Tibial artery (tissue), 4 donors: ENCODE data around the gene ZNF750.

ENCODE experiments used
- DNase-seq, 2 donors: peaks; one replicate each; pipeline ENCODE4 v3.0.0-alpha.2; 2019
- H3K27ac ChIP-seq, 2 donors: fragments of 200-600 bp; sonication (generic) in 1 of 2; 1 replicate in 1 of 2; 2 replicates in 1 of 2; pipeline ENCODE4 v1.5.1; 2018 to 2019; ENCODE audit warnings: mild to moderate bottlenecking in 1 of 2
- H3K27me3 ChIP-seq, 2 donors: fragments of 200-600 bp; sonication (generic) in 1 of 2; one replicate each; pipeline versions ENCODE4 v1.5.1 to v1.6.0; 2016 to 2019
- H3K36me3 ChIP-seq, 3 donors: fragments of 200-600 bp; sonication (generic) in 2 of 3; one replicate each; pipeline ENCODE4 v1.5.1; 2016 to 2019; ENCODE audit warnings: mild to moderate bottlenecking in 2 of 3
- H3K4me1 ChIP-seq, 4 donors: fragments of 200-600 bp; sonication (generic) in 2 of 4; 1 replicate in 3 of 4; 2 replicates in 1 of 4; pipeline ENCODE4 v1.5.1; 2016 to 2019
- H3K4me3 ChIP-seq, 2 donors: fragments of 200-600 bp; sonication (generic) in 1 of 2; 1 replicate in 1 of 2; 2 replicates in 1 of 2; pipeline ENCODE4 v1.5.1; 2018 to 2019; ENCODE audit warnings: mild to moderate bottlenecking in 2 of 2
- H3K9me3 ChIP-seq, 3 donors: fragments of 200-600 bp; sonication (generic) in 1 of 3; one replicate each; pipeline ENCODE4 v1.5.1; 2016 to 2019
- intact Hi-C: fragments of 100-400 bp; cut with DNase I; formaldehyde crosslinking; loops from one replicate; pipeline ENCODE4 v1.15.0; 2023; ENCODE audit warnings: low total_unique reads
- TF ChIP-seq, protein P1 (sequence below), 2 experiments: fragments of 200-600 bp in 1 of 2; fragments of 450-650 bp in 1 of 2; IDR thresholded peaks; one replicate each; pipeline ENCODE4 v1.5.1; 2017 to 2019; ENCODE audit warnings: antibody characterized with exemption in 2 of 2, mild to moderate bottlenecking in 1 of 2, moderate library complexity in 1 of 2

The ZNF750 gene

DNA sequence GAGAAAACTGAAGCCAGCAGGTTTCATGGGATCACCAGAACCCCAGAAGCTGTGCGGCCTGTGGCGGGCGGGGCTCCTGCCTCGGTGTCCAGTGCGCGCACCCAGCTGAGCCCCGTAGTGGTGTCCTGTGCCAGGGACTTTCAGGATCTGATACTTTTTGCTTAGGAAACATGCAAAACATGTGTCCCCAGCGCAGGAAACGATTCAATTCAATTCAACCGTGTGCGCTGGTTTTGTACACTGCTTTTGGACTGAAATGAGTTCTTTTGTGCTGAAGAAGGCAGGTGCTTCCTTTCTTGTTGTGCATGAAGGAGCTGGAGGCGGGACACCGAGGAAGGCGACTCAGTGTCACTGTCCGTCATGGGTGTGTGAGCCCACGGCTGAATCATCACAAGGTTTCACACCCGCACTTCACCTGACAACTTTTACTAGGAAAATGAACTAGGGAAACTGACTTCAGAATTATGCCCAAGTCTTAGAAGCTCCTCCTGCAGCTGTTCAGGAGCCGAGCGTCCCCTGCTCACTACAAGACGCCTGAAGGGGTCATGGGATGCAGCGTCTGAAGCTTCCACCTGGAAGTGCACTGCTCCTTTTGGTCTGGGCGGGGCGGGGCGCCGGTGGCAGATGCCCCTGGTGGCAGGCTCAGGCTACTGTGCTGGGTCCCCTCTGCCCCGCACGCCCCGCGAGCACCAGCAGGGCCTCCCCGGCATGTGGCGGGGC, 31.4 kb upstream of the ZNF750 start:
- Histone ChIP-seq H3K36me3 (peaks cover 19 to 33% (median 24%) of the 10 kb centered on the region in 3 donors), H3K4me3 (no peak overlapping the region)
- intact Hi-C loops = no loop called here

GRCh38 chr17:82870541-82870940, 30.7 kb upstream of the ZNF750 start:
- no peak for DNase-seq
- no peaks in the 10 kb centered on the region for H3K9me3 ChIP-seq
- no peak overlapping the region for H3K4me3 ChIP-seq
- H3K36me3 ChIP-seq = peaks cover 19 to 33% (median 24%) of the 10 kb centered on the region in 3 donors
- no peak overlapping the region for H3K27ac ChIP-seq
- intact Hi-C loops = no loop called here
- H3K27me3 ChIP-seq = no peaks in the 10 kb centered on the region
- TF ChIP-seq, protein P1, sequence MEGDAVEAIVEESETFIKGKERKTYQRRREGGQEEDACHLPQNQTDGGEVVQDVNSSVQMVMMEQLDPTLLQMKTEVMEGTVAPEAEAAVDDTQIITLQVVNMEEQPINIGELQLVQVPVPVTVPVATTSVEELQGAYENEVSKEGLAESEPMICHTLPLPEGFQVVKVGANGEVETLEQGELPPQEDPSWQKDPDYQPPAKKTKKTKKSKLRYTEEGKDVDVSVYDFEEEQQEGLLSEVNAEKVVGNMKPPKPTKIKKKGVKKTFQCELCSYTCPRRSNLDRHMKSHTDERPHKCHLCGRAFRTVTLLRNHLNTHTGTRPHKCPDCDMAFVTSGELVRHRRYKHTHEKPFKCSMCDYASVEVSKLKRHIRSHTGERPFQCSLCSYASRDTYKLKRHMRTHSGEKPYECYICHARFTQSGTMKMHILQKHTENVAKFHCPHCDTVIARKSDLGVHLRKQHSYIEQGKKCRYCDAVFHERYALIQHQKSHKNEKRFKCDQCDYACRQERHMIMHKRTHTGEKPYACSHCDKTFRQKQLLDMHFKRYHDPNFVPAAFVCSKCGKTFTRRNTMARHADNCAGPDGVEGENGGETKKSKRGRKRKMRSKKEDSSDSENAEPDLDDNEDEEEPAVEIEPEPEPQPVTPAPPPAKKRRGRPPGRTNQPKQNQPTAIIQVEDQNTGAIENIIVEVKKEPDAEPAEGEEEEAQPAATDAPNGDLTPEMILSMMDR (IDR thresholded peaks at IDR 0.05) = no peak
- peaks cover 0 to 28% (median 0%) of the 10 kb centered on the region in 4 donors for H3K4me1 ChIP-seq

More for the DNA sequence above, 31.4 kb upstream of the ZNF750 start:
- no peak for DNase-seq
- no peaks in the 10 kb centered on the region for H3K9me3 ChIP-seq
- H3K4me1 ChIP-seq = peaks cover 0 to 32% (median 3%) of the 10 kb centered on the region in 4 donors
- no peaks in the 10 kb centered on the region for H3K27me3 ChIP-seq
- TF ChIP-seq, protein P1 (IDR thresholded peaks at IDR 0.05) = no peak
- no peak overlapping the region for H3K27ac ChIP-seq

GRCh38 chr17:82870091-82870491, 30.3 kb upstream of the ZNF750 start:
- H3K27me3 ChIP-seq = no peaks in the 10 kb centered on the region
- no peak overlapping the region for H3K27ac ChIP-seq
- DNase-seq = no peak
- intact Hi-C loops = no loop called here
- peaks cover 0 to 27% (median 0%) of the 10 kb centered on the region in 4 donors for H3K4me1 ChIP-seq
- H3K36me3 ChIP-seq = peaks cover 19 to 33% (median 24%) of the 10 kb centered on the region in 3 donors
- TF ChIP-seq, protein P1 (IDR thresholded peaks at IDR 0.05) = no peak
- H3K9me3 ChIP-seq = no peaks in the 10 kb centered on the region
- no peak overlapping the region for H3K4me3 ChIP-seq

DNA sequence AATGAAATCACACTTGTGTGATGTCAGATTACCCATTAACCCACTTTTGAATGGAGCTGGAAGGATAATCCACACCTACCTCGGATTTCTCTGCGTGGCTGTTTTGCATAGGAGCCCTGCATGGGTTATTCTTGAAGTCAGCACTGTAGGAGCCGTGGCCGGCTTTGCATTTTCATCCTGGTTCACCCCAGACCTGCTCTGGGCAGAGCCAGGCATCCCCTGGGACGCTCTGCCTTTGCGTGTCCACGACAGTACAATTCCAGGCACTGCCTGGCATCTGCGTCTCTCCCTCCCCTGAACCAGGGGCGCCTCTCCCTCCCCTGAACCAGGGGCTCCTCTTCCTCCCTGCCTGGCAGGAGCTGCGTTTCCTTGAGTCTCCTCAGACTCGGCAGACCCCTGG, 29.7 kb upstream of the ZNF750 start:
- DNase-seq = no peak
- peaks cover 19 to 33% (median 24%) of the 10 kb centered on the region in 3 donors for H3K36me3 ChIP-seq
- intact Hi-C loops = no loop called here
- TF ChIP-seq, protein P1 (IDR thresholded peaks at IDR 0.05) = no peak
- peaks cover 0 to 28% (median 0%) of the 10 kb centered on the region in 4 donors for H3K4me1 ChIP-seq
- H3K27me3 ChIP-seq = no peaks in the 10 kb centered on the region
- no peak overlapping the region for H3K27ac ChIP-seq
- no peak overlapping the region for H3K4me3 ChIP-seq
- no peaks in the 10 kb centered on the region for H3K9me3 ChIP-seq

DNA sequence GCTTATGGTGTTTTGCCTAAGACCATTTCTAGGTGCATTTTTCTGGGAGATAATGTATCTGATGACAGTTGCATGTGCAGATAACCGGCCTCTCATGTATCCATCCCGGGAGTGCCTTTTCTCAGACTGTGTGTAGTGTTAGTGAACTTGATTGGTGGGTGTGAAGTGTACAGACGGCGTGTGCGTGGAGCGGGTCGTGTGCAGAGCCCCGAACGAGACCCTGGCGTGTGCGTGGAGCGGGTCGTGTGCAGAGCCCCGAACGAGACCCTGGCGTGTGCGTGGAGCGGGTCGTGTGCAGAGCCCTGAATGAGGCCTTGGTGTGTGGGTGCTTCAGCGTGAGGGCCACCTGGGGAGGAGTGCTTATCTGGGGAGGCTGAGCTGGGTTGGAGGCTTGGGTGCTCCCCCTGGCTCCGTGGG, 28.9 kb upstream of the ZNF750 start:
- H3K27me3 ChIP-seq = no peaks in the 10 kb centered on the region
- DNase-seq = no peak
- no peak overlapping the region for H3K4me3 ChIP-seq
- H3K27ac ChIP-seq = no peak overlapping the region
- H3K9me3 ChIP-seq = no peaks in the 10 kb centered on the region
- TF ChIP-seq, protein P1 (IDR thresholded peaks at IDR 0.05) = no peak
- peaks cover 19 to 33% (median 24%) of the 10 kb centered on the region in 3 donors for H3K36me3 ChIP-seq
- H3K4me1 ChIP-seq = peaks cover 0 to 22% (median 0%) of the 10 kb centered on the region in 4 donors
- intact Hi-C loops = no loop called here
